Peyer's patch (tissue), 4 donors: ENCODE data around the gene CDKN1C. TPM values are rescaled to one million over a fixed set of nuclear protein-coding genes. Genes with fewer than 3 reads are reported as not detected.
A peak's percentile ranks its signal among the peaks of the same experiment; 100 is the strongest.

Source experiments
- DNase-seq, 3 donors: peaks; one replicate each; pipeline ENCODE4 v3.0.0-alpha.2; 2017 to 2019
- H3K27ac ChIP-seq, 4 donors: fragments of 200-600 bp; sonication (generic); one replicate each; pipeline ENCODE4 v1.5.1; 2016 to 2019
- H3K27me3 ChIP-seq, 2 donors: fragments of 200-600 bp; sonication (generic); one replicate each; pipeline ENCODE4 v1.5.1; 2019
- H3K36me3 ChIP-seq, 3 donors: fragments of 200-600 bp; sonication (generic); one replicate each; pipeline ENCODE4 v1.5.1; 2016 to 2019
- H3K4me1 ChIP-seq, 4 donors: fragments of 200-600 bp; sonication (generic); one replicate each; pipeline ENCODE4 v1.5.1; 2016 to 2019
- H3K4me3 ChIP-seq, 4 donors: fragments of 200-600 bp; sonication (generic); 1 replicate in 3 of 4; 2 replicates in 1 of 4; pipeline ENCODE4 v1.5.1; 2016 to 2019; ENCODE audit warnings: mild to moderate bottlenecking in 1 of 4
- H3K9me3 ChIP-seq, 4 donors: fragments of 200-600 bp; sonication (generic); one replicate each; pipeline ENCODE4 v1.5.1; 2016 to 2019; ENCODE audit warnings: mild to moderate bottlenecking in 1 of 4
- CTCF ChIP-seq, 6 experiments: fragments of 450-650 bp in 4 of 6; fragments of 200-600 bp in 2 of 6; sonication (generic) in 1 of 6; IDR thresholded peaks; one replicate each; pipeline ENCODE4 v1.5.1; 2017 to 2019; ENCODE audit warnings: antibody characterized with exemption in 6 of 6, mild to moderate bottlenecking in 3 of 6, moderate library complexity in 1 of 6
- POLR2A ChIP-seq, 2 donors: fragments of 450-650 bp; IDR thresholded peaks; one replicate each; pipeline ENCODE4 v1.5.1; 2017; ENCODE audit warnings: antibody characterized with exemption in 2 of 2, mild to moderate bottlenecking in 2 of 2, moderate library complexity in 2 of 2
- total RNA-seq, 4 donors: library from RNA; depleted of rRNA; stranded (reverse); fragments of >200 nt; gene quantifications; one replicate each; pipeline ENCODE4 v1.1.0, GENCODE V29; 2016

CDKN1C gene
- total RNA-seq, 4 donors from 2014 or later: 6.1 to 22.3 (median 11.1) TPM

DNA sequence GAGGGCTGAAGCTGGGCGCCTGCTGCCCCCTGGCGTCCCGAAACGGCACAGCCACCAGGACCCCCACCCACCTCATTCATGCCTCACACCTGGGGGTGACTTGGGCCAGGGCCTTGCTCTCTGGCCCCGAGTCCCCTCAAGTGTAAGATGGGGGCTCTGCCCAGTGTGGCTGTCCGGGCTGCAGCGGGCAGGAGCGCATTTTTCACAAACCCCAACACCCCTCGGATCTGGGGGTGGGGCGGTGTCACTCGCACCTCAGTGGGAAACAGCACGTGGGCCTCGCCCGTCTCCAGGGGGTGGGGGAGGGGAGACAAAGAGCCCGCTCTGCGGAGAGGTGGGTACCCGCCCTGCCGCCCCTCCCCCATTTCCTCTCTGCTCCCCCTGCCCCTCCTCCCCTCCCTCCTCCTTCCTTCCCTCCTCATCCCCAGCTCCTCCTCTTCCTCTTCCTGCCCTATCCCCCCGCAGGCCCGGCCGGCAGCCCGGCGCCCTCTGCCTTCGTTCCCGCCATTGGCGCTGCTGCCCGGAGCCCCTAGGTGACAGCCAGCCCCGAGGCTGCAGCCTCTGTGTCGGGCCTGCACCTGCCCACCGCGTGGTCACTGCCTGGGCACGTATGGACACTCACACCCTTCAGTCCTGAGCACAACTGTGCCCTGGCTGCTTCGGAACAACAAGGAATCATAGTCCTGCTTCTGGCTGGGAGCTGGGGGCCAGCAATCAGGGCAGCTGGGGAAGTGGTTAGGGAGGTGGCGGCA, 6.8 kb upstream of the CDKN1C start:
- peak overlapping the region; percentile 48 to 82 (median 60) for H3K27ac ChIP-seq
- peak overlapping the region; percentile 35 to 54 (median 48) for H3K4me3 ChIP-seq
- no peaks in the 10 kb centered on the region for H3K27me3 ChIP-seq
- no peaks in the 10 kb centered on the region for H3K9me3 ChIP-seq
- peak; percentile 62 to 76 (median 75) for DNase-seq
- H3K4me1 ChIP-seq: peaks cover 5 to 27% (median 12%) of the 10 kb centered on the region in 4 donors
- no peaks in the 10 kb centered on the region for H3K36me3 ChIP-seq
- TF ChIP-seq CTCF (IDR thresholded peaks at IDR 0.05) (peak; percentile 84 to 88 (median 87)), POLR2A (IDR thresholded peaks at IDR 0.05) (no peak)

DNA sequence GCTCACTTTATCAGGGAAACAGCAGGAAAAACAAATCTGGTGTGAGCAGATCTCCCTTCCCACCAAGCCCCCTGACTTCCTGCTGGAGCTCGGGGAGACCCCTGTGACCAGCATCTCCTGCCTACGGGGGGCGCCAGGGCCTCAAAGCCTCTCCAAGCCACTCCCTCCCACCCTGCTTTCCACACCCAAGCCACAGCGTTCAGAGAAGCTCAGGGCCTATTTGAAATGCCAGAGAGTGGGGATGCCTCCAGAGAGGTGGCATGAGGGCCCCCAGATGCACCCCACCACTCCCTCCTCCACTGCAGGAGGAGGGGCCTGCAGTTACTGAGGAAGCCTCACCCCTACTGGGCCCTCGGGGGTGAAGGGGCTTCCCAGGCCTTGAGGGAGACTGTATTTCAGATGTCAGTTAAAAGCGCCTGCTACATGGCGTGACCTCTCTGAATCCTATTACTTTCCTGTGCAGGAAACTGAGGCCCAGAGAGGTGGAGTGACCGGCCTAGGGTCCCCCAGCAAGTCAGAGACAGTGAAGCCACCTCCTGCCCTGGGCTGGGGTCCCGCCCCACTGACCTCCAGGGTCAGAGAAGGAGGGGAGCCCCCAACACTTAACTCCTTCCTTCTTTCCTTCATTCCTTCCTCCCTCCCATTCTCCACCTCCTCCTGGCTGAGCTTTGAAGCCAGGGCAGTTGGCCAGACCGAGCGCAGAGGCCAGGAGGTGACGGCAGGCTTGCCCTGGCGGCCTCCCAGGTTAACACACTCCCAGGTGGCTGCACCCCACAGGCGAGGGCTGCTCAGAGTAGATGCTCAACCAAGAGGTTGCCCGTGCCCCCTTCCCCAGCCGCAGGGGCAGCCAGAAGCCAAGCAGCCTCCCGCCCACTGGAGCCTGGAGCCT, 6.0 kb upstream of the CDKN1C start:
- peak overlapping the region in 3 of 4 donors; percentile 48 to 82 (median 67) for H3K27ac ChIP-seq
- DNase-seq: peak in 1 of 3 donors; percentile 42
- H3K27me3 ChIP-seq: no peaks in the 10 kb centered on the region
- TF ChIP-seq POLR2A (IDR thresholded peaks at IDR 0.05): no peak
- no peak for TF ChIP-seq CTCF (IDR thresholded peaks at IDR 0.05)
- H3K4me1 ChIP-seq: peaks cover 5 to 27% (median 12%) of the 10 kb centered on the region in 4 donors
- peak overlapping the region; percentile 35 to 54 (median 48) for H3K4me3 ChIP-seq
- no peaks in the 10 kb centered on the region for H3K9me3 ChIP-seq
- H3K36me3 ChIP-seq: no peaks in the 10 kb centered on the region

- Histone ChIP-seq H3K27me3 (no peaks in the 10 kb centered on the region), H3K4me3 (no peak overlapping the region), H3K27ac (peak overlapping the region in 1 of 4 donors; percentile 10), H3K4me1 (peaks cover 5 to 32% (median 14%) of the 10 kb centered on the region in 4 donors), H3K9me3 (no peaks in the 10 kb centered on the region), H3K36me3 (no peaks in the 10 kb centered on the region)
- no peak for TF ChIP-seq POLR2A (IDR thresholded peaks at IDR 0.05)
- TF ChIP-seq CTCF (IDR thresholded peaks at IDR 0.05): no peak
- DNase-seq: peak in 2 of 3 donors; percentile 75 to 83
Observed at GRCh38 chr11:2890466-2891294, 5.1 kb upstream of the CDKN1C start.

DNA sequence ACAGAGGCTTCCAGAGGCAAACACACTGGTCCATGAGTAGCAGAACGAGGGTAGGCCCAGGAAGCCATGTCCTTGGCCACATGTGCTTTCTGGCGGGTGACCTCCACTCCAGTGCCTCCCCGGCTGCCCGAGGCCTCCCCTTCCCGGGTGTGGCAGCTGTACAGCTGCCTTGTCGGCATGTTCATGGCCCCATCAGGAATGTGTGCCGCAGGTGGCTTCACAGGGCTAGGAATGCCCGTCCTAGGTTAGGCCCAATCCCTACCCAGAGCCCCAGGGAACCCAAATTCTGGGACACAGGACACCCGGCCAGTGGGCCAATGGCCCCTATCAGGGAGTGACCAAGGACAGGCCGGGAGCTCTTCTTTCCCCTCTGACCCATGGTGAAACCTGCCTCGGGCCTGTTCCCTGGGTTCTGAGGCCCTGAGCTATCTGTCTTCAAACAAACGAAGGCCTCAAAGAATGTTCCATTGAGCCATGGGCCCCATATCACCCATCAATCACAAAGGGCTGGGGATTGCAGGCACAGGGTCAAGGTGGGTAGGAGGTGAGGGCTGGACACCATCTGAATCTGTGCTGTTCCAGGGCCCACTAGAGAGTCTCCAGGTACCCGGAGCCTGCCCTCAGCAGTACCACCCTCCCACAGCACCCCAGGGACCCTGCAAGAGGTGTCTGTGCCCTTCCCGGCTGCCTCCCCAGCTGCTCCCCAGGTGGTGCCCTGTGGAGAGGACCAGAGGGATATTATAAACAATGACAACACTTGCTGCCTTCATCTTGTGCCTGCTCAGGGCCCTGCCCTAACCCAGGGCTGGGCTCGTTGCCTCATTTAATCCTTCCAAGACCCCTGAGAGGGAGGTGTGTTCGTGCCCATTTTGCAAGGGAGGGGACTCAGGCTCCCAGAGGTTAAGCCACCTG, 4.0 kb upstream of the CDKN1C start:
- peaks cover 5 to 32% (median 16%) of the 10 kb centered on the region in 4 donors for H3K4me1 ChIP-seq
- H3K27me3 ChIP-seq: no peaks in the 10 kb centered on the region
- no peak for DNase-seq
- H3K27ac ChIP-seq: no peak overlapping the region
- H3K4me3 ChIP-seq: no peak overlapping the region
- H3K9me3 ChIP-seq: no peaks in the 10 kb centered on the region
- TF ChIP-seq CTCF (IDR thresholded peaks at IDR 0.05): no peak
- TF ChIP-seq POLR2A (IDR thresholded peaks at IDR 0.05): no peak
- no peaks in the 10 kb centered on the region for H3K36me3 ChIP-seq
